Peyer's patch (tissue), 4 donors: Measurements from ENCODE around the gene MRPL17. TPM values are rescaled to one million over a fixed set of nuclear protein-coding genes. Genes with fewer than 3 reads are reported as not detected.
A peak's percentile ranks its signal among the peaks of the same experiment; 100 is the strongest.
"Not testable (repeated sequence)": the region's sequence is repeated elsewhere in the genome, so short reads cannot be mapped to it uniquely, and the experiment has no call there.

Experiments used
- DNase-seq, 3 donors: peaks; one replicate each; pipeline ENCODE4 v3.0.0-alpha.2; 2017 to 2019
- H3K27ac ChIP-seq, 4 donors: fragments of 200-600 bp; sonication (generic); one replicate each; pipeline ENCODE4 v1.5.1; 2016 to 2019
- H3K27me3 ChIP-seq, 2 donors: fragments of 200-600 bp; sonication (generic); one replicate each; pipeline ENCODE4 v1.5.1; 2019
- H3K36me3 ChIP-seq, 3 donors: fragments of 200-600 bp; sonication (generic); one replicate each; pipeline ENCODE4 v1.5.1; 2016 to 2019
- H3K4me1 ChIP-seq, 4 donors: fragments of 200-600 bp; sonication (generic); one replicate each; pipeline ENCODE4 v1.5.1; 2016 to 2019
- H3K4me3 ChIP-seq, 4 donors: fragments of 200-600 bp; sonication (generic); 1 replicate in 3 of 4; 2 replicates in 1 of 4; pipeline ENCODE4 v1.5.1; 2016 to 2019; ENCODE audit warnings: mild to moderate bottlenecking in 1 of 4
- H3K9me3 ChIP-seq, 4 donors: fragments of 200-600 bp; sonication (generic); one replicate each; pipeline ENCODE4 v1.5.1; 2016 to 2019; ENCODE audit warnings: mild to moderate bottlenecking in 1 of 4
- CTCF ChIP-seq, 6 experiments: fragments of 450-650 bp in 4 of 6; fragments of 200-600 bp in 2 of 6; sonication (generic) in 1 of 6; IDR thresholded peaks; one replicate each; pipeline ENCODE4 v1.5.1; 2017 to 2019; ENCODE audit warnings: antibody characterized with exemption in 6 of 6, mild to moderate bottlenecking in 3 of 6, moderate library complexity in 1 of 6
- POLR2A ChIP-seq, 2 donors: fragments of 450-650 bp; IDR thresholded peaks; one replicate each; pipeline ENCODE4 v1.5.1; 2017; ENCODE audit warnings: antibody characterized with exemption in 2 of 2, mild to moderate bottlenecking in 2 of 2, moderate library complexity in 2 of 2
- total RNA-seq, 4 donors: library from RNA; depleted of rRNA; stranded (reverse); fragments of >200 nt; gene quantifications; one replicate each; pipeline ENCODE4 v1.1.0, GENCODE V29; 2016

The MRPL17 gene
- total RNA-seq, 4 donors from 2014 or later: 6.1 to 20.8 (median 16.6) TPM

GRCh38 chr11:6695377-6695776, 12.2 kb upstream of the MRPL17 start:
- no peak overlapping the region for H3K4me3 ChIP-seq
- no peak for DNase-seq

GRCh38 chr11:6694229-6694535, 11.0 kb upstream of the MRPL17 start:
- no peaks in the 10 kb centered on the region for H3K36me3 ChIP-seq
- DNase-seq: no peak
- H3K27me3 ChIP-seq: no peaks in the 10 kb centered on the region
- H3K27ac ChIP-seq: peak overlapping the region in 1 of 4 donors; percentile 49
- no peak for TF ChIP-seq CTCF (IDR thresholded peaks at IDR 0.05)
- no peak for TF ChIP-seq POLR2A (IDR thresholded peaks at IDR 0.05)
- H3K4me3 ChIP-seq: no peak overlapping the region
- H3K9me3 ChIP-seq: no peaks in the 10 kb centered on the region
- H3K4me1 ChIP-seq: no peaks in the 10 kb centered on the region

More at GRCh38 chr11:6695377-6695776, 12.2 kb upstream of the MRPL17 start:
- Histone ChIP-seq H3K9me3 (no peaks in the 10 kb centered on the region), H3K27me3 (no peaks in the 10 kb centered on the region), H3K36me3 (no peaks in the 10 kb centered on the region), H3K4me1 (no peaks in the 10 kb centered on the region), H3K27ac (peak overlapping the region in 2 of 4 donors; percentile 37 to 65)
- no peak for TF ChIP-seq POLR2A (IDR thresholded peaks at IDR 0.05)
- TF ChIP-seq CTCF (IDR thresholded peaks at IDR 0.05): no peak

GRCh38 chr11:6693342-6694228, 10.4 kb upstream of the MRPL17 start:
- no peak for DNase-seq
- Histone ChIP-seq H3K4me3 (no peak overlapping the region), H3K27ac (no peak overlapping the region), H3K4me1 (no peaks in the 10 kb centered on the region), H3K9me3 (no peaks in the 10 kb centered on the region), H3K27me3 (no peaks in the 10 kb centered on the region), H3K36me3 (no peaks in the 10 kb centered on the region)
- no peak for TF ChIP-seq POLR2A (IDR thresholded peaks at IDR 0.05)
- no peak for TF ChIP-seq CTCF (IDR thresholded peaks at IDR 0.05)

GRCh38 chr11:6692128-6692527, 9.0 kb upstream of the MRPL17 start:
- Histone ChIP-seq H3K36me3 (no peaks in the 10 kb centered on the region), H3K27ac (no peak overlapping the region), H3K27me3 (no peaks in the 10 kb centered on the region)

GRCh38 chr11:6690431-6691132, 7.4 kb upstream of the MRPL17 start:
- not testable (repeated sequence) for H3K27ac ChIP-seq, H3K36me3 ChIP-seq, H3K4me3 ChIP-seq, H3K4me1 ChIP-seq, DNase-seq, H3K27me3 ChIP-seq, H3K9me3 ChIP-seq

More at GRCh38 chr11:6692128-6692527, 9.0 kb upstream of the MRPL17 start:
- Histone ChIP-seq H3K4me1 (no peaks in the 10 kb centered on the region), H3K4me3 (no peak overlapping the region), H3K9me3 (no peaks in the 10 kb centered on the region)
- TF ChIP-seq POLR2A (IDR thresholded peaks at IDR 0.05): no peak
- TF ChIP-seq CTCF (IDR thresholded peaks at IDR 0.05): no peak
- DNase-seq: no peak

GRCh38 chr11:6687876-6688275, 4.7 kb upstream of the MRPL17 start:
- no peak overlapping the region for H3K27ac ChIP-seq
- H3K4me1 ChIP-seq: peaks cover 0 to 5% (median 2%) of the 10 kb centered on the region in 4 donors
- no peaks in the 10 kb centered on the region for H3K9me3 ChIP-seq
- H3K27me3 ChIP-seq: no peaks in the 10 kb centered on the region
- no peak overlapping the region for H3K4me3 ChIP-seq
- no peaks in the 10 kb centered on the region for H3K36me3 ChIP-seq
- DNase-seq: no peak
- TF ChIP-seq CTCF (IDR thresholded peaks at IDR 0.05) (no peak), POLR2A (IDR thresholded peaks at IDR 0.05) (no peak)
